Astrocyte of the spinal cord (primary cell): ENCODE results near the gene TRPV3.

Experiments used
- DNase-seq: peaks from one replicate; pipeline ENCODE4 v3.0.0; 2011; ENCODE audit warnings: low read depth, low spot score
- H3K4me3 ChIP-seq: 2 replicates; pipeline ENCODE4 v1.5.1; 2011; ENCODE audit warnings: low read depth, mild to moderate bottlenecking, low read length, moderate library complexity
- CTCF ChIP-seq: IDR thresholded peaks from 2 replicates; pipeline ENCODE4 v1.5.1; 2012; ENCODE audit warnings: low read depth, mild to moderate bottlenecking, low read length, inconsistent platforms
- in situ Hi-C: cut with HindIII; loops from 2 replicates; pipeline ENCODE4 v1.10.0; 2017; ENCODE audit warnings: low sequenced_read_pairs

TRPV3 gene

DNA sequence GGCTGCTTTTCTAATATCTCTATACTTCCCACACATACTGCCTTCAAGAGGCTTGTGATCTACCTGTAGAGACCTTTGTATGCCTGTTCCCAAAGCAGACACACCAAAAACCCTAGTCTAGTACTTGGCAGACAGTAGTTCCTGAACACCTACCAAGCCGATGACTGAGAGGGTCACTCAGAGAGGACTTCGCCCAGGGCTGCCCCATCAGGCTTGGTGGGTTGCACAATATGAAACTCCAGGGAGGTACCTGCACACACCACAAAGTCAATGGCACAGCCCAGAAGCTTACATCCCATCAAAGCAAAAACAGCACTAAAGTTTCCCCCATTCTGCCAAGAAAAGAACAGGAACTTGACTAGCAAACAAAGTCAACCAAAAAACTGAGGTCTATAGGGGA is 51.6 kb downstream of the TRPV3 start:
- TF ChIP-seq CTCF, result no peak
- in situ Hi-C loops, result no loop called here
- no peak for DNase-seq
- H3K4me3 ChIP-seq, result no peak overlapping the region

DNA sequence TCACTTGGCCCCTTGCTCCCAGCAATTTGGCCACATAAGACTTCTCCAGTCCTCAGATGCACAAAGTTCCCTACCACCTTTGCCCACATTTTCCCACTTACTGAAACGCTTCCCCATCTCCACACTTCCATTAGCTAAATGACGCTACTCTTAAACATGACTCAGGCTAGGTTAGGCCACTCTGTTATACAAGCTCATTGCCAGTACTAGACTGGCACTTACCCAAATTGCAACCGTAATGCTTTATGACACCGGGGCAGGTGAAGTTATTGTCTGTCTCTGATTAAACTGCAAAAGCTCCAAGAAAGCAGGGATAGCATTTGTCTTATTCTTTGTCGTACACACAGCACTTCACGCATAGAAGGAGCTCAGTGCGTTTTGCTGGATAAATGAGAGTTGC is 52.6 kb downstream of the TRPV3 start:
- no peak for DNase-seq
- no peak overlapping the region for H3K4me3 ChIP-seq
- in situ Hi-C loops, result no loop called here
- no peak for TF ChIP-seq CTCF

DNA sequence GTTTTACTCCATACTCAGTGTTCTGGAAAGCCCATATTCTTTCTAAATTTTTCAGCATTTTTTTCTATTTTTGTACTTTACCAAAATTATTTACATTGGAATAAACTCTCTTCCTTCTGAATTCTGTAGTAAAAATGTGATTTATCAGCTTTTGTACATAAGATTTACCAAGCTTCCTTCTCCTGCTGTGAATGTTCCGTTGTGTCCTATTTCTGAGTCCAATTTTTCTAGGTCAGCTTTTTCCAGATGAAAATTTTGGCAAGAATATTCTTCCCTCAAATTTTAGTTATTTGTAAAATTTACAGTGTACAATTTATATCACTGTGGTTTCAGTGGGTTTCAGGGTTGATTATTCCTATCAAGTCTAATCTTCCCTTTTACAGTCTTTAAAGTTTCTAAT is 54.3 kb downstream of the TRPV3 start:
- in situ Hi-C loops, result no loop called here
- no peak overlapping the region for H3K4me3 ChIP-seq
- no peak for DNase-seq
- TF ChIP-seq CTCF, result no peak

DNA sequence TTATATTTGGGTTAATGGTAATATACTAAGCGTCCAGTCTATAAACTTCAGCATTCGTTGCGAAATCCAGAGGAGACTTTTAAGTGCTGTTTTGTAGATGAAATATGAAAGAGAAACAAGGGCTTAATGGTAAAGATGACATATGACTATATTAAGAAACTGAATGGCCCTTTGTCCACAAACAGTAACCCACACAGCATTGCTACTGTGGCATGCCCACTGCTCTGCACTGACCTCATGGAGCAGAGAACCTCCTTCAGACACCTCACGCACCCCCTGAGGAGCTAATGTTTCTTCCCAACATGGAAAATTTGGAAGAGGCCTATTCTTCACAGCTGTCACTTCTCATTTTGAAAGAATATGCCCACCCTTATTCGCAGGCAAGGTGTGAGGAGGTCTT is 55.1 kb downstream of the TRPV3 start:
- no peak overlapping the region for H3K4me3 ChIP-seq
- no peak for DNase-seq
- TF ChIP-seq CTCF, result no peak
- in situ Hi-C loops, result no loop called here

GRCh38 chr17:3501344-3501743 is 56.3 kb downstream of the TRPV3 start:
- H3K4me3 ChIP-seq, result no peak overlapping the region
- no peak for DNase-seq
- no peak for TF ChIP-seq CTCF
- in situ Hi-C loops, result no loop called here

DNA sequence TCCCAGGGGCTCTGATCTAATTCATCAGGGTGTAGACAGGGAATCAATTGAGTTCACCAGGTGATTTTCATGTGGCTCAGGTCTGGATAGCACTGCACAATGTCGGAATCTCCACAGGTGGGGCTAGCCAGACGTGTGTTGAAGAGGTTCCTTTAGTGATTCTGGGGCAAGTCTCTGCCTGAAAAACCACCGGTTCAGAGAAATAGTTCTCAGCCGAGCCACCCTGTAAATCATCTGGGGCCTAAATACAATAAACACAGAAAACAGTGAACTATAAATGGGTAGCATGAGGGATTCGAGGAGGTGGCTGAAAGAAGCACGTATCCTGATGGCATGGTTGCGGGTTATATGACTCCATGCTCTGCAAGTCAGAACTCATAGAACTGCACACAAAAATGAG is 60.5 kb downstream of the TRPV3 start:
- no peak for TF ChIP-seq CTCF
- in situ Hi-C loops, result no loop called here
- no peak for DNase-seq
- no peak overlapping the region for H3K4me3 ChIP-seq

- in situ Hi-C loops, result no loop called here
- H3K4me3 ChIP-seq, result no peak overlapping the region
- no peak for TF ChIP-seq CTCF
- no peak for DNase-seq
These were observed 72.0 kb downstream of the TRPV3 start for GRCh38 chr17:3485481-3486068.
